ENCODE data around the gene MIDN.

DNA sequence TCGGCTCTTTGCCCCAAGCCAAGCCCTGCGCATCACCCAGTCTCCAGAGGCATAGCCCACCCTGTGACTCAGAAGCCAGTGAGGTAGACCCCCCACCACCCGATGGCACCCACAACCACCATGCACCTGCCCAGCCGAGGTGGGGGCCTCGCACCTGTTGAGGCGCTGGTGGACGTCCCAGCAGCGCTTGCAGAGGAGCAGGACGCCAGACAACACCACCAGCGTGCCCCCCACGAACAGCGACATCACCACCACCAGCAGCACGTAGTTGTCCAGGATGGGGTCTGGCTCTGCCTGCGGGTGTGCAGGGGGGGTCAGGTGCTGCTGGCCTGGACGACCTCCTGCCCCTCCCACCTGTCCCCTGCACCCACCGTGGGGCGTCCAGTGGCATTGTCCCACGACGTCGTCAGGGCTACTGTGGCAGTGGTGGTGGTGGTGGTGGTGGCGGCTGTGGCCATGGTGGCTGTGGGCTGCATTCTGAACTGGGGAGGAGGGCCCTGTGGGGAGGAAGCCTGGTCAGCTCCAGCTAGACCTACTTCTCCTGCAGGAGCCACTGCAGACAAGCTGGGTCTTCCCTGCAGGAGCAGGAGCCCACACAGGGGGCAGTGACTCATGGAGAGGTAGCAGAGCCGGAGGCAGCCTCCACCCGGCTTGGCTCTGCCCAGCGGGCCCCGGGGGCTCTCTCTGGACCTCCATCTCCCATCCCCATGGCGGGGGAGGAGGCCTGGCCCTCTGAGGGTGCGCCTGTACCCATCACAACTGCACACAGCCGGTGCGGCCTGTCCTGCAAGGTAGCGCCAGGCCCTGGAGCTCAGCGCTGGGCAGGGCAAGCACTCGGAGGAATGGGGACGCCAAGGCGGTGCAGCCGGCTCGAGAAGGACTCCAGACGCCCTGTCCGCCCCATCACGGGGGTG is 12.5 kb upstream of the MIDN start:
- TF ChIP-seq, protein P1, sequence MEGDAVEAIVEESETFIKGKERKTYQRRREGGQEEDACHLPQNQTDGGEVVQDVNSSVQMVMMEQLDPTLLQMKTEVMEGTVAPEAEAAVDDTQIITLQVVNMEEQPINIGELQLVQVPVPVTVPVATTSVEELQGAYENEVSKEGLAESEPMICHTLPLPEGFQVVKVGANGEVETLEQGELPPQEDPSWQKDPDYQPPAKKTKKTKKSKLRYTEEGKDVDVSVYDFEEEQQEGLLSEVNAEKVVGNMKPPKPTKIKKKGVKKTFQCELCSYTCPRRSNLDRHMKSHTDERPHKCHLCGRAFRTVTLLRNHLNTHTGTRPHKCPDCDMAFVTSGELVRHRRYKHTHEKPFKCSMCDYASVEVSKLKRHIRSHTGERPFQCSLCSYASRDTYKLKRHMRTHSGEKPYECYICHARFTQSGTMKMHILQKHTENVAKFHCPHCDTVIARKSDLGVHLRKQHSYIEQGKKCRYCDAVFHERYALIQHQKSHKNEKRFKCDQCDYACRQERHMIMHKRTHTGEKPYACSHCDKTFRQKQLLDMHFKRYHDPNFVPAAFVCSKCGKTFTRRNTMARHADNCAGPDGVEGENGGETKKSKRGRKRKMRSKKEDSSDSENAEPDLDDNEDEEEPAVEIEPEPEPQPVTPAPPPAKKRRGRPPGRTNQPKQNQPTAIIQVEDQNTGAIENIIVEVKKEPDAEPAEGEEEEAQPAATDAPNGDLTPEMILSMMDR (conservative IDR thresholded peaks at IDR 0.05), result no peak
- no peak for TF ChIP-seq ZFX (IDR thresholded peaks at IDR 0.05)
